Measurements from ENCODE around the gene TNPO2.

- TF ChIP-seq CTCF (conservative IDR thresholded peaks at IDR 0.05; ENCODE audit: low read length) (no peak), EZH2phosphoT487 (IDR thresholded peaks at IDR 0.05; ENCODE audit: borderline replicate concordance) (no peak)
Observed at GRCh38 chr19:12652219-12652618, 71.5 kb downstream of the TNPO2 start.
